ENCODE data around the gene CDK2.

- TF ChIP-seq CTCF (IDR thresholded peaks at IDR 0.05; ENCODE audit: low read depth, low read length) (no peak), EZH2phosphoT487 (IDR thresholded peaks at IDR 0.05; ENCODE audit: low read depth) (no peak)
Observed at GRCh38 chr12:55963760-55964159, 2.9 kb upstream of the CDK2 start.

Measured in OCI-LY3 (cell line).